Stimulated activated memory B cell treated with anti-CD40 and anti-IgM and Interleukin-4, amounts not matched to agents 10 μg/mL and 1 μg/mL and 100 μg/mL, for 72 hours (primary cell): ENCODE data around the gene PTPRN2.
A peak's percentile ranks its signal among the peaks of the same experiment; 100 is the strongest.
"Not testable (repeated sequence)": the region's sequence is repeated elsewhere in the genome, so short reads cannot be mapped to it uniquely, and the experiment has no call there.

ENCODE experiments used
- ATAC-seq: fragments of 150-1000 bp; cut with Tn5 transposase; 2 replicates; pipeline ENCODE4 v1.10.0; 2021
- H3K27ac Mint-ChIP-seq: one replicate; pipeline ENCODE4 v1.8.0; 2022; ENCODE audit warnings: mild to moderate bottlenecking, mixed read lengths
- H3K27me3 Mint-ChIP-seq: one replicate; pipeline ENCODE4 v1.8.0; 2022; ENCODE audit warnings: mixed read lengths
- H3K36me3 Mint-ChIP-seq: one replicate; pipeline ENCODE4 v1.8.0; 2022; ENCODE audit warnings: mixed read lengths
- H3K4me1 Mint-ChIP-seq: one replicate; pipeline ENCODE4 v1.8.0; 2022; ENCODE audit warnings: mixed read lengths
- H3K4me3 Mint-ChIP-seq: one replicate; pipeline ENCODE4 v1.8.0; 2022; ENCODE audit warnings: mild to moderate bottlenecking, moderate library complexity, mixed read lengths
- H3K9me3 Mint-ChIP-seq: one replicate; pipeline ENCODE4 v1.8.0; 2022; ENCODE audit warnings: mixed read lengths

Gene PTPRN2

DNA sequence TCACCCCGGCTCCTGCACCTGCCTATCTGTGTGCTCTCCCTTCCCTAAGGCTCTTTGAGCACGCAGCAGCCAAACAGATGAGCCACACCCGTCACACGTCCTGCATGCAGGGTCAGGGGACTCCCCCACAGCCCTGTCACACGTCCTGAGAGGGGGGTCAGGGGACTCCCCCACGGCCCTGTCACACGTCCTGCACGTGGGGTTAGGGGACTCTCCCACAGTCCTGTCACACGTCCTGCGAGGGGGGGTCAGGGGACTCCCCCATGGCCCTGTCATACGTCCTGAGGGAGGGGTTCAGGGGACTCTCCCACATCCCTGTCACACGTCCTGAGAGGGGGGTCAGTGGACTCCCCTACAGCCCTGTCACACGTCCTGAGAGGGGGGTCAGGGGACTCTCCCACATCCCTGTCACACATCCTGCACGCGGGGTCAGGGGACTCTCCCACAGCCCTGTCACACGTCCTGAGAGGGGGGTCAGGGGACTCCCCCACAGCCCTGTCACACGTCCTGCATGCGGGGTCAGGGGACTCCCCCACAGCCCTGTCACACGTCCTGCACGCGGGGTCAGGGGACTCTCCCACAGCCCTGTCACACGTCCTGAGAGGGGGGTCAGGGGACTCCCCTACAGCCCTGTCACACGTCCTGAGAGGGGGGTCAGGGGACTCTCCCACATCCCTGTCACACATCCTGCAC lies 211.3 kb downstream of the PTPRN2 start:
- ATAC-seq, H3K27me3 Mint-ChIP-seq, H3K27ac Mint-ChIP-seq, H3K4me1 Mint-ChIP-seq, H3K36me3 Mint-ChIP-seq, H3K4me3 Mint-ChIP-seq: not testable (repeated sequence)
- H3K9me3 Mint-ChIP-seq, result peaks cover 19% of the 10 kb centered on the region

DNA sequence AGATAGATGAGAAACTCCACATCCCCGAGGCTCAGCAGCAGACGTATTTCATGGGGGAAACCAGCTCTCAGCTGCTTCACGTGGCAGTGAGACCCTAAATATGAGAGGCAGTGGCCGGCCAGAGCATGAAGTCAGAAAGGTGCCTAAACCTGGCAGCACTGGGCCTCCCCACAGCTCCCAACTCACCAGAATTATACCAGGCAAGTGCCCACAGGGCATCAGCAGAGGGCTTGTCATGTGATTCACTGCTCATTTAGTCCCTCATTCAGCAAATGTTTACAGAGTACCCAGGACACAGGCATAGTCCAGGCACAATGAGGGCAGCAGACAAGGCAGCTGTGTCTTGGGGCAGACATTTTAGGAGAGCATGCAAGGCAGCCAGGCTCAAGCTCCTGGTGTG lies 212.6 kb downstream of the PTPRN2 start:
- peaks cover 11% of the 10 kb centered on the region for H3K9me3 Mint-ChIP-seq
- no peak for ATAC-seq
- no peaks in the 10 kb centered on the region for H3K4me1 Mint-ChIP-seq
- H3K27me3 Mint-ChIP-seq, result no peaks in the 10 kb centered on the region
- H3K27ac Mint-ChIP-seq, result no peak overlapping the region
- no peaks in the 10 kb centered on the region for H3K36me3 Mint-ChIP-seq
- H3K4me3 Mint-ChIP-seq, result no peak overlapping the region

DNA sequence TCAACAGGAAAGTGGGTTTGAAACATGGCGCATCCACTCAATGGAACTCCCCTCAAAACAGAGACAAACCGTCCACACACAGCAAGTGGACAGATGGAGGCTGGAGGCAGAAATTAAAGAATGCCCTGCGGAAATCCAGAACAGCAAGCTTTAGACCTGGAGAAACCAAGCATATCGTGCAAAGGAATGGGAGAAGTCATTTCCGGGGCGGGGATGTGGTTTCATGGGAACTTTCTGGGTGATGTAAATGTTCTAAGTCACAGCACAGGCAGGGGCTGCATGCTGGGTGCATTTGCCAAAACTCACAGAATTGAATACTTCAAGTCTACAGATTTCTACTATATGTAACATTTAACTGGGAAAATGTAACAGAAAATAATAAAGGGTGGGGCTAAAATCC lies 213.0 kb downstream of the PTPRN2 start:
- Mint-ChIP-seq H3K4me3 (no peak overlapping the region), H3K27me3 (no peaks in the 10 kb centered on the region), H3K36me3 (no peaks in the 10 kb centered on the region), H3K27ac (no peak overlapping the region), H3K4me1 (no peaks in the 10 kb centered on the region), H3K9me3 (peaks cover 6% of the 10 kb centered on the region)
- no peak for ATAC-seq

DNA sequence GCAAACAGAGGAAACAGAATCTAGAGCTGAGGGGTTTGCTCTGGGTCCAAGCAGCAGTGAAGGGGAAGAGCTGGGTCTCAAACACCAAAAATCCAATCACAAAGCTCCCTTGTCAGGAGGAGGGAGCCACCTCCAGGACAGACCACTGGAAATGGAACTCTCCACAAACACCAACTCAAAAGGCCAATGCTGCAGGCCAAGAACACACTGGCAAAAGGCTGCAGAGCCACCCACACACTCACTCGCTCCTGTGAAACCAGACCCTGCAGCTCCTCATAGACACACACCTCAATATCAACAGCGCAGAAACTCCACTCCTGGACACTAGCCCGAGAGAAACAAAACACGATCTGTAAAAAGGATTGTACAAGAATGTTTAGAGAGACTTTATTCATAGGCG lies 213.5 kb downstream of the PTPRN2 start:
- Mint-ChIP-seq H3K27ac (no peak overlapping the region), H3K9me3 (peaks cover 2% of the 10 kb centered on the region), H3K27me3 (no peaks in the 10 kb centered on the region), H3K36me3 (no peaks in the 10 kb centered on the region), H3K4me3 (no peak overlapping the region), H3K4me1 (no peaks in the 10 kb centered on the region)
- ATAC-seq, result no peak

DNA sequence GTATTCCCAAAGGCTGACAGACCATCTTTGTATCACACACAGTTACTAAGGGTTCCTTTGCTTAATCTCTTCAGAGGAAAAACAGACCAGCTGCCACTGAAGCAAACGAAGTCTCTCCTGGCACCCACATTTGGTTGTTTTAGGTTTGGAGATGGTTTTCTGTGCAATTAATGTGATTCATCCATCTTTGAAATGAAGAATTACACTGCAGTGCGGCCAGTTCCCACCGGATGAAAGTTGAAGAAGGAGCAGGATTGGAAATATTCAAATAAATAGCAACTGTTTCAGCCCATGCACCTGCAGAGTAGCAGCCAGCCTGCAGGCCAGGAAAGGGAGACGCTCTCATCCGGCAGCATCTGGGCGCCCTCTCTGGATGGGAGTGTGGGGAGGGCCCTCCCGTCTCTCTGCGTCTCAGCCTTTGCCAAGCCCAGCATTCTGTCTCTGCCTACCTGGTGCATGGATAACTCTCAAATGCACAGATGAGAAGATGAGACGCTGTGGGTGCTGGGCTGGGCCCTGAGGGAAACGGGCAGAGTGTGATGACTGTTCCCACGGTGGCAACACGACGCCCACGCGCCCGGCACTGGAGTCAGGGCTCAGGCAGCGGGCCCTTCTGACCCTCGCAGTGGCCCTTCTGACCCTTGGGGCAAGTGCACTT lies 214.0 kb downstream of the PTPRN2 start:
- Mint-ChIP-seq H3K4me3 (no peak overlapping the region), H3K36me3 (no peaks in the 10 kb centered on the region), H3K9me3 (peaks cover 4% of the 10 kb centered on the region), H3K4me1 (no peaks in the 10 kb centered on the region), H3K27ac (no peak overlapping the region), H3K27me3 (no peaks in the 10 kb centered on the region)
- no peak for ATAC-seq

DNA sequence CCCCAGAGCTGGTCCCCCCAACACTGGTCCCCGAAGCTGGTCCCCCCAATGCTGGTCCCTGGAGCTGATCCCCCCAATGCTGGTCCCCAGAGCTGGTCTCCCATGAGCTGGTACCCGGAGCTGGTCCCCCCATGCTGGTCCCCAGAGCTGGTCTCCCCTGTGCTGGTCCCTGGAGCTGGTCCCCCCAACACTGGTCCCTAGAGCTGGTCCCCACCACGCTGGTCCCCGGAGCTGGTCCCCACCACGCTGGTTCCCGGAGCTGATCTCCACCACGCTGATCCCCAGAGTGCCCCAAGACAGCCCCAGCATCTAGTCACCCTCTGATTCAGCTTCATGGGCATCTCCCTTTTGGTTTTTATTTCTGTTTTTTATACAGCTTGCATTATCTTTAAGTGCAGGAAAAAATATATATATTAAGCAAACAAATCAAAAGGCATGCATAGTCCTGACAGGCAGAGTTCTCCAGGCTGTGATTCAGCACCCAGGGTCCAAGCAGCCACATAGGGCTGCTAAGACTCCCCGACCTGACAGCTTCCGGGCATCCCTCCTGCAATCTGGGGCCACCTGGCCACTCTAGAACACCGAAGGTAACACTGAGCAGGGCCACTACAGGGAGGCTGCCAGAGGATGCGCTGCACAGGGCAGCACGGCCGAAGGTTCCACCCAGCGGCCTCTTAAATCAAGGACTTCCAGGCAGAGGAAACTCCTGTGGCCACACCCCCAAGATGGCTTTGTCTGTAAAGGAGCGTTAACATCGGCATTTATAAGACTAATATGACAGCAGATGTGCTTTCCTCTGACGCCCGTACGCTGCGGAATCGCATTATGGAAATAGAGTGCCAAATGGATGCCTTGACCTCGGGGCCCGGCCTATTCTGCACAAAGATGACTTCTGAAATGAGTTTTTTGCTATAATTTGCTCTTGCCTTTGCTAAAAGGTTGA lies 215.0 kb downstream of the PTPRN2 start:
- Mint-ChIP-seq H3K4me1 (no peaks in the 10 kb centered on the region), H3K36me3 (no peaks in the 10 kb centered on the region), H3K27ac (no peak overlapping the region), H3K4me3 (no peak overlapping the region), H3K27me3 (no peaks in the 10 kb centered on the region), H3K9me3 (peaks cover 5% of the 10 kb centered on the region)
- peak; percentile 34 for ATAC-seq

DNA sequence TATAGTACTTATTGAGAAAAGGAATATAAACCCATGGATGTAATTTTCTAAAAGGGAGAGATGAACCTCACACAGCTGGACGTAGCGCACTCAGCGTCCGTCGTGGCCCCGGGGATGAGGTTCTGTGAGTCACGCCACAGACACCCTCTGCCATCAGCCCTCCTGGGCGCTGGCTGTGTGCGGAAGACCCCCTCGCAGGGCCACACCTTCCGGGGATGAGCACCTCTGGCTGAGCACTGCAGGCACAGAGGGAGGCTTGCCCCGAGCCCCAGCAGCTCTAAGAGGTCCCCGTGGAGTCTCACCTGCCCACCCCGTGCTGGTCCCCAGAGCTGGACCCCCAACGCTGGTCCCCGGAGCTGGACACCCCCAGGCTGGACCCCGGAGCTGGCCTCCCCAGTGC lies 215.8 kb downstream of the PTPRN2 start:
- no peaks in the 10 kb centered on the region for H3K36me3 Mint-ChIP-seq

DNA sequence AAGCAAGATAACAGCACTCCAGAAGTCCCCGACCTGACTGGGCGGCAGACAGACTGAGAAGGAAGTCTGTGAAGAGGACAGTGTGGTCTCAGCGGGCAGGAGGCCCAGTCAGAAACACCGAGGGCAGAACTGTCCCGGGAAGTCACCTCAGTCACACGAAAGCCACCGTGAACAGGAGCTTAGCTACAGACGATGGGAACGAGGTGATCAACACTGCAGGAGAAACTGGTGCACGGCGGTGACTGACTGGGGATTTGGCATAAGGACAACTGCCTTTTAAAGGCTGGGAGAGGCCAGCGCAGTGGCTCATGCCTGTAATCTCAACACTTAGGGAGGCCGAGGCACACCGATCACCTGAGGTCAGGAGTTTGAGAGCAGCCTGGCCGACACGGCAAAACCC lies 217.8 kb downstream of the PTPRN2 start:
- H3K36me3 Mint-ChIP-seq, result no peaks in the 10 kb centered on the region
- no peak for ATAC-seq
- no peaks in the 10 kb centered on the region for H3K27me3 Mint-ChIP-seq
- peaks cover 5% of the 10 kb centered on the region for H3K9me3 Mint-ChIP-seq
- no peaks in the 10 kb centered on the region for H3K4me1 Mint-ChIP-seq
- H3K27ac Mint-ChIP-seq, result no peak overlapping the region
- no peak overlapping the region for H3K4me3 Mint-ChIP-seq

More for the DNA sequence above, 215.8 kb downstream of the PTPRN2 start:
- no peaks in the 10 kb centered on the region for H3K27me3 Mint-ChIP-seq
- peaks cover 3% of the 10 kb centered on the region for H3K9me3 Mint-ChIP-seq
- no peak overlapping the region for H3K4me3 Mint-ChIP-seq
- no peak overlapping the region for H3K27ac Mint-ChIP-seq
- peak; percentile 45 for ATAC-seq
- H3K4me1 Mint-ChIP-seq, result no peaks in the 10 kb centered on the region

DNA sequence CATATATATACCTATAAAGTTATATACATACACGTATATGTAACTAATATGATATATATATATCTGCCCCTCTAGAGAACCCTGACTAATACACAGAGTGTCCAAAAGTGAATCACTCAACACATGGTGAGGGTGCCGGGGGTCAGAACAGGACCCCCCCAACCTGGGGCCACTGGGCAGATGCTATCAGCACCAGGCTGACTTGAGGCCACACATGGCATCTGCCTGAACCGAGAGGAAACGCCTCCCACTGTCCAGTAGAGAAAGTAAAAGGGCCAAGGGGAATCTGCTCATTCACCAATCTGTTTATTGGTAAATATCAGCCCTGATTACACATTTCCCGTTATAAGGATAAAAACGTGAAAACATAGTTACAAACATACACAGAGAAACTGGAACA lies 218.3 kb downstream of the PTPRN2 start:
- no peaks in the 10 kb centered on the region for H3K36me3 Mint-ChIP-seq
- H3K4me3 Mint-ChIP-seq, result no peak overlapping the region
- no peak for ATAC-seq
- no peak overlapping the region for H3K27ac Mint-ChIP-seq
- H3K9me3 Mint-ChIP-seq, result peaks cover 7% of the 10 kb centered on the region
- no peaks in the 10 kb centered on the region for H3K27me3 Mint-ChIP-seq
- no peaks in the 10 kb centered on the region for H3K4me1 Mint-ChIP-seq

DNA sequence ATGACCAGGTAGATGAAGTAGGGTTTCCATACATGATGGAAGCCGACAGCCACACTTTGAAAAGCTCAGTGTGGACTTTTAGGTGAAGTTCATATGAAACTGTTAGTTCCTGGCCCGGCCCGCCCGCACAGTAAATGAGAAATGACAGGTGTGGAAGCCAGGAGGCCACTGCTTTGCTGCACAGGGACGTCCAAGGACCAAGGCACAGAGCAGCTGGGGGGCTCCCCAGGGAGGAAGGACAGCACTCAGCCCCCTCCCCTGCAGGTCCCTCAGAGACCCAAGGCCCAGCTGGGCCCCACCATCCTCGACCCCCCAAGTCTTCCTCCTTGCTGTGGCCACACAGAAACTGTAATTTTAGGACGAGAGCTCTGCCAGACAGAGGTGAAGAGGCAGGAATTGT lies 219.2 kb downstream of the PTPRN2 start:
- peaks cover 9% of the 10 kb centered on the region for H3K9me3 Mint-ChIP-seq
- ATAC-seq, result no peak
- H3K4me1 Mint-ChIP-seq, result no peaks in the 10 kb centered on the region
- no peaks in the 10 kb centered on the region for H3K27me3 Mint-ChIP-seq
- H3K27ac Mint-ChIP-seq, result no peak overlapping the region
- H3K4me3 Mint-ChIP-seq, result no peak overlapping the region
- H3K36me3 Mint-ChIP-seq, result no peaks in the 10 kb centered on the region

DNA sequence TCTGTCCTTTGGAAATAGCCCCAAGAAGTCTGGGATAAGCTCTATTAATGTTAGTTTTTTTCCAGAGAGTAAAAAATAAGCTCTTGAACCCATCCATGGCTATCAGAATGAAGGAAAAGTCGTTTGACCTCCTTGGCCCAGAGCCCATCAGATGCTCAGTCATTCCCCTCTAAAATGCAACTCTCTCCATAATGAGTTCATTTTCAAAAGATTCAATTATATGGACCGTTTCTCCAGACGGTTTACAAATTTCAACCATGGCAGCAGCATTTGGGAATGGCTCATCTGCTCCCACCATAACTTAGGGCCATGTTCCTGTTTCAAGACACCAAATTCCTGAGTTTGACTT lies 220.0 kb downstream of the PTPRN2 start:
- H3K4me3 Mint-ChIP-seq, result no peak overlapping the region
- H3K27ac Mint-ChIP-seq, result no peak overlapping the region
- no peaks in the 10 kb centered on the region for H3K27me3 Mint-ChIP-seq
- H3K36me3 Mint-ChIP-seq, result no peaks in the 10 kb centered on the region
- no peaks in the 10 kb centered on the region for H3K4me1 Mint-ChIP-seq
- ATAC-seq, result no peak
- H3K9me3 Mint-ChIP-seq, result peaks cover 9% of the 10 kb centered on the region

DNA sequence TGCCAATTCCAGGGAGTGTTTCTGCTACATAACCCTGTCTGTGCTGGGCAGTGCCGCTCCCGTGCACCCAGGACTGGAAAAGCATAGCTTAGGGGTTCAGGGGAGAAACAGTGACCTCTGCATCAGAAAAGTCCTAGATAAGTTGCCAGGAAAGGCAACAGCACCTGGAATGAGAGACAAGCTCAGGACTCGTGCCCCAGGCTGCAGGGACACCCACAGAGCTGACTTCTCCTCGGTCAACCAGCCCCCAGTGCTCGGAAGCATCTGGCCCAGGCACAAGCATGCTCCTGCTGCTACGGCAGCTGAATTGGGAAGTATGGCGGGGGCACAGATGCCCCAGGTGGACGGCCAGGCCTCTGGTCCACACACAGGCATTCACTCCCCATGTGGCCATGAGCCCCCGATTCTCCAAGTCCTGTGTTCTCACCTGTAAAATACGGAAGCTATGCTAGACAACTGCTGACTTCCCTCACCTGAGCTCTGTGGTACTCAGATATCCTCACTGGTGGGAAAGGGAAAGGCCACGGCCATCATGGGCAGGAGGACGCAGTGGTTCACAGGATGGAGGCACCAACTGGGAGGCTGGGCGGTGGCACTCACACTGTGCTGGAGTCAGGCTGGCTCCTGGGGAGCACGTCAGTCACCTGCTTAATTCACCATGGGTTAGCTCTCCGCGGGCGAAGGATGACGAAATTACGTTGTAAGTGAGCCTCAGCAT lies 220.5 kb downstream of the PTPRN2 start:
- no peak for ATAC-seq
- Mint-ChIP-seq H3K27me3 (no peaks in the 10 kb centered on the region), H3K36me3 (no peaks in the 10 kb centered on the region), H3K9me3 (peaks cover 9% of the 10 kb centered on the region), H3K4me1 (no peaks in the 10 kb centered on the region), H3K27ac (no peak overlapping the region), H3K4me3 (no peak overlapping the region)

DNA sequence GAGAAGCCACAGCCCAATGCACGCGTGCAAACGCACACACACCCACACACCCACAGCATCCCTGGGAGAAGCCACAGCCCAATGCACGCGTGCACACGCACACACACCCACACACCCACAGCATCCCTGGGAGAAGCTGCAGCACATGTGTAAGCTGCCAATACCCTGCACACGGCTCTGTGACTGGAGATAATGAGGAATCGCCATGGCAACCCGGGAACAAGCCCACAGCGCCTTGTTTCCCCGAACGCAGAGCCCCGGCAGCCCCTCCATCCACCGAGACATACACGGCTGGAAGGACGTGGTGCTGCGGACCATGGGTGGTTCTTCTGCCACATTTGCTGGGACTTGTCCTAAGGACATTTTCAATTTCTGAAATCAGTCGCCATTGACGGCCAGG lies 221.3 kb downstream of the PTPRN2 start:
- Mint-ChIP-seq H3K4me1 (no peaks in the 10 kb centered on the region), H3K9me3 (peaks cover 9% of the 10 kb centered on the region), H3K4me3 (no peak overlapping the region), H3K27ac (no peak overlapping the region), H3K27me3 (no peaks in the 10 kb centered on the region), H3K36me3 (no peaks in the 10 kb centered on the region)
- no peak for ATAC-seq

DNA sequence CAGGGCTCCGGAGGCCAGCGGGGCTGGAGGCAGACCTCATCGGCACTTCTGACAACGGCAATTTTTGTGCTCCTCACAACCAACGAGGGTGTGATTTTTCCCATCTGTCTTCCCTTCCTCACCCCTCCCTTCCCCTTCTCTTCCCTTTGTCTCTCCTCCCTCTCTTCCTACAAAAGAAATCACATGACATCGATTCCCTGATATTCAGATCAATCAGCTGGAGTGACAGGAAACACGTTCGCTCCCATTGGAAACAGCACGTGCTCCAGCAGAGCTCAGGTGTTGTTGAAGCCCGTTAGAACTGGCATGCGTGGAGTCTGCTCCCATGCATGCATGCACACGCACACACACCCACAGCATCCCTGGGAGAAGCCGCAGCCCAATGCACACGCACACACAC lies 222.4 kb downstream of the PTPRN2 start:
- H3K4me3 Mint-ChIP-seq, result no peak overlapping the region
- H3K4me1 Mint-ChIP-seq, result no peaks in the 10 kb centered on the region
- H3K27me3 Mint-ChIP-seq, result no peaks in the 10 kb centered on the region
- ATAC-seq, result no peak
- H3K27ac Mint-ChIP-seq, result no peak overlapping the region
- H3K9me3 Mint-ChIP-seq, result peaks cover 9% of the 10 kb centered on the region
- no peaks in the 10 kb centered on the region for H3K36me3 Mint-ChIP-seq

DNA sequence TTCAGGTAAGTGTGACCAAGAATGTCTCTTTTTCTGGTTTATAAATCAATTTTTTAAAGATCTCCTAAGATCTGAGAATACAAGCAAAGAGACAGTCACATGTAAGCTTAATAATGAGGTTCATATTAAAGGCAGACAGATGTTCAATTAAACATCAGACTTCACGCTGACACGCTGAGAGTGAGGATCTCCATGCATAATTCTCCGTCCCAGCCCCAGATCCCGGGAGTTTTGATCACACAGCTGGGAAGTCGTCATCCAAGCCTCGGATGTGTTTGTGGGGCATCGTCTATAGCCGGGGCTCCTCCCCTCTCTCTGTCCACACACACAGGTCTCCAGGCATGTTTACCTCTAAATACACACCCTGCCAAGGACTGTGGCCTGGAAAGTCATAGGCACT lies 223.2 kb downstream of the PTPRN2 start:
- no peaks in the 10 kb centered on the region for H3K4me1 Mint-ChIP-seq
- ATAC-seq, result no peak
- H3K4me3 Mint-ChIP-seq, result no peak overlapping the region

More for the DNA sequence above, 223.2 kb downstream of the PTPRN2 start:
- H3K27me3 Mint-ChIP-seq, result no peaks in the 10 kb centered on the region
- H3K36me3 Mint-ChIP-seq, result no peaks in the 10 kb centered on the region
- H3K27ac Mint-ChIP-seq, result no peak overlapping the region
- peaks cover 9% of the 10 kb centered on the region for H3K9me3 Mint-ChIP-seq
